HG02571 (cell line): ENCODE results near the gene SYCE3.
"Not testable (repeated sequence)": the region's sequence is repeated elsewhere in the genome, so short reads cannot be mapped to it uniquely, and the experiment has no call there.

ENCODE experiments used
- ATAC-seq: cut with Tn5 transposase; IDR thresholded peaks from one replicate; pipeline ENCODE4 v1.9.1; 2021; ENCODE audit warnings: mild to moderate bottlenecking, moderate library complexity; ENCODE audit not compliant: unreplicated experiment

SYCE3 gene

GRCh38 chr22:50522806-50523438 lies 39.8 kb downstream of the SYCE3 start:
- ATAC-seq, result no peak

- ATAC-seq, result no peak
These were observed 40.4 kb downstream of the SYCE3 start for GRCh38 chr22:50522208-50522805.

GRCh38 chr22:50521710-50522109 lies 41.0 kb downstream of the SYCE3 start:
- ATAC-seq, result no peak

- ATAC-seq, result no peak
These were observed 41.8 kb downstream of the SYCE3 start for GRCh38 chr22:50520826-50521453.

- ATAC-seq, result not testable (repeated sequence)
These were observed 42.5 kb downstream of the SYCE3 start for GRCh38 chr22:50520184-50520583.

GRCh38 chr22:50519151-50519550 lies 43.6 kb downstream of the SYCE3 start:
- no peak for ATAC-seq

- ATAC-seq, result no peak
These were observed 44.1 kb downstream of the SYCE3 start for GRCh38 chr22:50518606-50519005.

- no peak for ATAC-seq
These were observed 45.0 kb downstream of the SYCE3 start for GRCh38 chr22:50517495-50518260.

GRCh38 chr22:50516891-50517290 lies 45.8 kb downstream of the SYCE3 start:
- no peak for ATAC-seq

GRCh38 chr22:50516068-50516467 lies 46.7 kb downstream of the SYCE3 start:
- no peak for ATAC-seq

- no peak for ATAC-seq
These were observed 49.5 kb downstream of the SYCE3 start for GRCh38 chr22:50513175-50513574.

GRCh38 chr22:50508897-50509296 lies 53.8 kb downstream of the SYCE3 start:
- ATAC-seq, result no peak

GRCh38 chr22:50507991-50508884 lies 54.5 kb downstream of the SYCE3 start, which contains the start of gene NCAPH2:
TSS of gene NCAPH2 (plus strand) at chr22:50508224. CDS start at chr22:50508338, 114 bp downstream.
- ATAC-seq, result peak; percentile 64

GRCh38 chr22:50507421-50507990 lies 55.2 kb downstream of the SYCE3 start, which contains the start of gene LMF2:
TSS of gene LMF2 (minus strand) at chr22:50507702. CDS start at chr22:50507675, 27 bp downstream.
- peak; percentile 44 for ATAC-seq

- no peak for ATAC-seq
These were observed 55.9 kb downstream of the SYCE3 start for GRCh38 chr22:50506611-50507420.

- no peak for ATAC-seq
These were observed 56.7 kb downstream of the SYCE3 start for GRCh38 chr22:50505776-50506610.

- ATAC-seq, result no peak
These were observed 57.4 kb downstream of the SYCE3 start for GRCh38 chr22:50505276-50505775.
